ENCODE data around the gene PPP6C. TPM values are rescaled to one million over a fixed set of nuclear protein-coding genes. Genes with fewer than 3 reads are reported as not detected.

The PPP6C gene
- total and polyA plus RNA-seq, 2 donors (not counting 3 experiments of a cell fraction or from before 2014, with no cell fraction given) = 19.3 to 42.6 TPM

DNA sequence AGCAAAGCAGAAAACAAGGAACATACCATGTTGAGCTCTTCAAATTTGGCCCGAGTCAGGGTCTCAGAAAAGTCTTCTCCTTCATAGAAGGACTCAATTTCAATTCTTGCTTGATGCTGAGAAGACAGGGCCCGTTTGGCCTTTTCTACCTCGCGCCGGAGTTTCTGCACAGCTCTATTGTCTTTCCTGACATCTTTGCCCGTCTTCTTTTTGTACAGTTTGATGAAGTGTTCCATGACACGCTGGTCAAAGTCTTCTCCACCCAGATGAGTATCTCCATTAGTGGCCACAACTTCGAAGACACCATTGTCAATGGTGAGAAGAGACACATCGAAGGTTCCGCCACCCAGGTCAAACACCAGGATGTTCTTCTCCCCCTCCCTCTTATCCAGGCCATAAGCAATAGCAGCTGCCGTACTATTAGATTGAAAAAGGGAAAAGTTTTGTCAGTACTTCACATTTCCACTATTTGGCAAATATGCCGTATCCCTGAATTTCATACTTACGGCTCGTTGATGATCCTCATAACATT lies 49.4 kb upstream of the PPP6C start:
- intact Hi-C loops (cut with micrococcal nuclease) (no loop called here), dilution Hi-C loops (cut with MboI; ENCODE audit: extremely low pct_ligation_motif_present, low sequenced_read_pairs) (no loop called here)
- POLR2A ChIA-PET = interaction anchor here (1.5 kb wide), 1 partner anchor 23 kb away, joined by 4 read pairs; the partner anchor contains the start of gene GAPVD1
- no peaks in the 10 kb centered on the region for H3K9me1 ChIP-seq (replicated peaks; ENCODE audit: control insufficient read depth, extremely low read depth, insufficient read depth, low read length)
- peak overlapping the region; percentile 93 for H3K4me2 ChIP-seq (ENCODE audit: insufficient read depth, low read length)
- DNase-seq (ENCODE audit: low read depth, low spot score) = no peak
- no TSS peak for BruUV-seq (replicated peaks)
- peak overlapping the region; percentile 93 for H3K9ac ChIP-seq (replicated peaks; ENCODE audit: extremely low read depth, insufficient read depth, low read length)
- peaks cover 57% of the 10 kb centered on the region for H3K79me2 ChIP-seq (ENCODE audit: control insufficient read depth, insufficient read depth, low read length)
- H3K36me3 ChIP-seq (ENCODE audit: control insufficient read depth in 2 of 2, extremely low read depth in 1 of 2, insufficient read depth in 2 of 2, low read length in 2 of 2) = peaks cover 23 to 30% of the 10 kb centered on the region in 2 experiments
- H2AFZ ChIP-seq (ENCODE audit: low read depth, low read length) = no peak overlapping the region
- H4K20me1 ChIP-seq (replicated peaks; ENCODE audit: control insufficient read depth, extremely low read depth, insufficient read depth, low read length) = peaks cover 16% of the 10 kb centered on the region
- no peaks in the 10 kb centered on the region for H3K9me3 ChIP-seq (replicated peaks; ENCODE audit: control insufficient read depth, insufficient read depth, low read length)
- TF ChIP-seq POLR2A (IDR thresholded peaks at IDR 0.05; ENCODE audit: low read depth, low read length) (no peak), FOS (IDR thresholded peaks at IDR 0.05; ENCODE audit: borderline replicate concordance, insufficient read depth, low read length) (no peak), MYC (IDR thresholded peaks at IDR 0.05; ENCODE audit: low read depth, low read length) (no peak), EZH2 (IDR thresholded peaks at IDR 0.05; ENCODE audit: borderline replicate concordance, low read depth, low read length, severe bottlenecking) (no peak), GATA2 (IDR thresholded peaks at IDR 0.05; ENCODE audit: insufficient read depth, insufficient read length, low read depth, low read length) (no peak), POLR2AphosphoS5 (IDR thresholded peaks at IDR 0.05; ENCODE audit: insufficient read depth, low read depth, low read length) (no peak), JUN (IDR thresholded peaks at IDR 0.05; ENCODE audit: borderline replicate concordance, insufficient read depth, insufficient read length, low read depth) (no peak)
- TF ChIP-seq, protein P1, sequence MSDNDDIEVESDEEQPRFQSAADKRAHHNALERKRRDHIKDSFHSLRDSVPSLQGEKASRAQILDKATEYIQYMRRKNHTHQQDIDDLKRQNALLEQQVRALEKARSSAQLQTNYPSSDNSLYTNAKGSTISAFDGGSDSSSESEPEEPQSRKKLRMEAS (IDR thresholded peaks at IDR 0.05; ENCODE audit: insufficient read depth, insufficient read length) = no peak
- TF ChIP-seq, protein P2, sequence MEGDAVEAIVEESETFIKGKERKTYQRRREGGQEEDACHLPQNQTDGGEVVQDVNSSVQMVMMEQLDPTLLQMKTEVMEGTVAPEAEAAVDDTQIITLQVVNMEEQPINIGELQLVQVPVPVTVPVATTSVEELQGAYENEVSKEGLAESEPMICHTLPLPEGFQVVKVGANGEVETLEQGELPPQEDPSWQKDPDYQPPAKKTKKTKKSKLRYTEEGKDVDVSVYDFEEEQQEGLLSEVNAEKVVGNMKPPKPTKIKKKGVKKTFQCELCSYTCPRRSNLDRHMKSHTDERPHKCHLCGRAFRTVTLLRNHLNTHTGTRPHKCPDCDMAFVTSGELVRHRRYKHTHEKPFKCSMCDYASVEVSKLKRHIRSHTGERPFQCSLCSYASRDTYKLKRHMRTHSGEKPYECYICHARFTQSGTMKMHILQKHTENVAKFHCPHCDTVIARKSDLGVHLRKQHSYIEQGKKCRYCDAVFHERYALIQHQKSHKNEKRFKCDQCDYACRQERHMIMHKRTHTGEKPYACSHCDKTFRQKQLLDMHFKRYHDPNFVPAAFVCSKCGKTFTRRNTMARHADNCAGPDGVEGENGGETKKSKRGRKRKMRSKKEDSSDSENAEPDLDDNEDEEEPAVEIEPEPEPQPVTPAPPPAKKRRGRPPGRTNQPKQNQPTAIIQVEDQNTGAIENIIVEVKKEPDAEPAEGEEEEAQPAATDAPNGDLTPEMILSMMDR (IDR thresholded peaks at IDR 0.05; ENCODE audit: extremely low read depth in 1 of 2, insufficient read depth in 1 of 2, low read depth in 1 of 2, low read length in 2 of 2) = no peak
- FAIRE-seq = no peak
- H3K27me3 ChIP-seq (ENCODE audit: control insufficient read depth in 2 of 2, insufficient read depth in 2 of 2, low read length in 2 of 2) = no peaks in the 10 kb centered on the region
- CTCF ChIA-PET = interaction anchor here (0.7 kb wide), 1 partner anchor 383 kb away, joined by 3 read pairs; no protein-coding TSS in a partner anchor
- H3K4me3 ChIP-seq (replicated peaks in 1 of 3; ENCODE audit: insufficient read depth in 1 of 3, low read depth in 1 of 3, low read length in 3 of 3) = peak overlapping the region; percentile 77 to 97 (median 96)
- no peak overlapping the region for H3K27ac ChIP-seq (ENCODE audit: insufficient read depth, low read depth, low read length)
- H3K4me1 ChIP-seq (ENCODE audit: control insufficient read depth, extremely low read depth, insufficient read depth, low read length) = peaks cover 49% of the 10 kb centered on the region
